GM23338 (cell line): ENCODE results near the gene AGAP1. TPM values are rescaled to one million over a fixed set of nuclear protein-coding genes. Genes with fewer than 3 reads are reported as not detected.

ENCODE experiments used
- ATAC-seq: fragments of 200-7000 bp; cut with Tn5 transposase; 3 replicates; pipeline ENCODE4 v1.9.1; 2020
- DNase-seq: peaks from one replicate; pipeline ENCODE4 v3.0.0-alpha.2; 2015; ENCODE audit warnings: low spot score
- H2AFZ ChIP-seq: fragments of 200-600 bp; sonication (generic); 2 replicates; pipeline ENCODE4 v1.8.0; 2016; ENCODE audit warnings: antibody characterized with exemption, mild to moderate bottlenecking, moderate library complexity
- H3F3A ChIP-seq: fragments of 200-600 bp; sonication (generic); replicated peaks from 2 replicates; pipeline ENCODE4 v1.8.0; 2017; ENCODE audit warnings: antibody characterized with exemption, mixed run types, low read depth
- H3K27ac ChIP-seq: fragments of 200-600 bp; sonication (generic); 2 replicates; pipeline ENCODE4 v1.6.1; 2016; ENCODE audit warnings: low read depth
- H3K27me3 ChIP-seq: fragments of 200-600 bp; sonication (generic); 2 replicates; pipeline ENCODE4 v1.8.0; 2016; ENCODE audit warnings: mild to moderate bottlenecking, mixed run types, moderate library complexity; ENCODE audit not compliant: insufficient read depth
- H3K36me3 ChIP-seq: fragments of 200-600 bp; sonication (generic); 2 replicates; pipeline ENCODE4 v1.8.0; 2016; ENCODE audit warnings: mild to moderate bottlenecking; ENCODE audit not compliant: insufficient read depth
- H3K4me1 ChIP-seq: fragments of 200-600 bp; sonication (generic); 2 replicates; pipeline ENCODE4 v1.8.0; 2016; ENCODE audit warnings: mild to moderate bottlenecking, moderate library complexity; ENCODE audit not compliant: insufficient read depth
- H3K4me2 ChIP-seq: fragments of 200-600 bp; sonication (generic); 2 replicates; pipeline ENCODE4 v1.7.1; 2017; ENCODE audit warnings: mixed run types
- H3K4me3 ChIP-seq: fragments of 200-600 bp; sonication (generic); 2 replicates; pipeline ENCODE4 v1.6.1; 2016; ENCODE audit warnings: mixed run types
- H3K79me2 ChIP-seq: fragments of 200-600 bp; sonication (generic); replicated peaks from 2 replicates; pipeline ENCODE4 v1.8.0; 2017; ENCODE audit warnings: mild to moderate bottlenecking; ENCODE audit not compliant: insufficient read depth
- H3K9me2 ChIP-seq: fragments of 200-600 bp; sonication (generic); 2 replicates; pipeline ENCODE4 v1.8.0; 2017; ENCODE audit not compliant: insufficient read depth
- H4K20me1 ChIP-seq: fragments of 200-600 bp; sonication (generic); replicated peaks from 2 replicates; pipeline ENCODE4 v1.8.0; 2017; ENCODE audit warnings: mild to moderate bottlenecking; ENCODE audit not compliant: insufficient read depth
- H3K27ac Mint-ChIP-seq: 2 replicates; pipeline ENCODE4 v1.8.0; 2020; ENCODE audit warnings: inconsistent platforms, mild to moderate bottlenecking, moderate library complexity, mixed read lengths
- H3K27me3 Mint-ChIP-seq: 3 replicates; pipeline ENCODE4 v1.8.0; 2022; ENCODE audit warnings: low read depth, mild to moderate bottlenecking, moderate library complexity, mixed read lengths, inconsistent platforms; ENCODE audit not compliant: insufficient read depth, poor library complexity
- H3K36me3 Mint-ChIP-seq: 3 replicates; pipeline ENCODE4 v1.8.0; 2021; ENCODE audit warnings: low read depth, mild to moderate bottlenecking, inconsistent platforms, moderate library complexity, mixed read lengths
- H3K4me1 Mint-ChIP-seq: 3 replicates; pipeline ENCODE4 v1.8.0; 2020; ENCODE audit warnings: mild to moderate bottlenecking, inconsistent platforms, mixed read lengths
- H3K4me3 Mint-ChIP-seq: 3 replicates; pipeline ENCODE4 v1.8.0; 2021; ENCODE audit warnings: moderate library complexity, mild to moderate bottlenecking, inconsistent platforms, mixed read lengths
- H3K9me3 Mint-ChIP-seq: 3 replicates; pipeline ENCODE4 v1.8.0; 2020; ENCODE audit warnings: moderate library complexity, mild to moderate bottlenecking, inconsistent platforms, mixed read lengths
- CREB1 ChIP-seq: fragments of 250-450 bp; sonication (Bioruptor Pico); IDR thresholded peaks from 2 replicates; pipeline ENCODE4 v1.5.0; 2020; ENCODE audit warnings: low read depth, mild to moderate bottlenecking, moderate library complexity
- CTCF ChIP-seq, 2 experiments: fragments of 200-600 bp in 1 of 2; sonication (generic) in 1 of 2; conservative IDR thresholded peaks; 2 replicates each; pipeline versions ENCODE4 v1.5.1 to v1.6.1; 2016 to 2017; ENCODE audit warnings: antibody characterized with exemption in 2 of 2, low read depth in 2 of 2, mild to moderate bottlenecking in 2 of 2, moderate library complexity in 1 of 2
- ETS1 ChIP-seq: IDR thresholded peaks from 2 replicates; pipeline ENCODE4 v1.6.1; 2016; ENCODE audit warnings: antibody characterized with exemption
- EZH2 ChIP-seq: fragments of 200-600 bp; sonication (generic); IDR thresholded peaks from one replicate; pipeline ENCODE4 v1.8.0; 2017; ENCODE audit warnings: antibody characterized with exemption, mild to moderate bottlenecking, low read depth; ENCODE audit not compliant: unreplicated experiment
- EZH2phosphoT487 ChIP-seq: fragments of 200-600 bp; sonication (generic); IDR thresholded peaks from one replicate; pipeline ENCODE4 v1.8.1; 2018; ENCODE audit warnings: antibody characterized with exemption; ENCODE audit not compliant: unreplicated experiment
- JUNB ChIP-seq: IDR thresholded peaks from one replicate; pipeline ENCODE4 v1.6.1; 2016; ENCODE audit warnings: antibody characterized with exemption; ENCODE audit not compliant: unreplicated experiment
- NANOG ChIP-seq: IDR thresholded peaks from 2 replicates; pipeline ENCODE4 v1.6.1; 2016; ENCODE audit warnings: antibody characterized with exemption, borderline replicate concordance
- POLR2AphosphoS5 ChIP-seq: IDR thresholded peaks from 2 replicates; pipeline ENCODE4 v1.6.1; 2016; ENCODE audit warnings: antibody characterized with exemption, low read depth
- REST ChIP-seq: IDR thresholded peaks from one replicate; pipeline ENCODE4 v1.6.1; 2018; ENCODE audit warnings: antibody characterized with exemption; ENCODE audit not compliant: unreplicated experiment
- STAT1 ChIP-seq: IDR thresholded peaks from one replicate; pipeline ENCODE4 v1.6.1; 2016; ENCODE audit warnings: antibody characterized with exemption; ENCODE audit not compliant: unreplicated experiment
- ZNF114 ChIP-seq: fragments of 250-450 bp; sonication (Bioruptor Pico); IDR thresholded peaks from 2 replicates; pipeline ENCODE4 v1.5.0; 2020; ENCODE audit warnings: mild to moderate bottlenecking, moderate library complexity
- ZNF331 ChIP-seq: fragments of 250-450 bp; sonication (Bioruptor Pico); IDR thresholded peaks from 2 replicates; pipeline ENCODE4 v1.5.0; 2020; ENCODE audit warnings: low read depth, mild to moderate bottlenecking, moderate library complexity
- polyA plus RNA-seq: library from polyadenylated mRNA; unstranded; fragments of >200 nt; fragmentation: Nextera tagmentation; extraction: Ambion mirVana; gene quantifications from 2 replicates; pipeline ENCODE4 v1.2.1, GENCODE V29; 2016
- total RNA-seq: library from RNA; depleted of rRNA; stranded (reverse); fragments of >200 nt; shearing (Covaris generic); gene quantifications from 2 replicates; pipeline ENCODE4 v1.2.3, GENCODE V29; 2014

AGAP1 gene
- total and polyA plus RNA-seq, 2 experiments from 2014 or later = 13.3 to 27.9 TPM

GRCh38 chr2:236157366-236157765, 663.5 kb downstream of the AGAP1 start (continued):
- TF ChIP-seq REST (no peak), CTCF (conservative IDR thresholded peaks at IDR 0.05; ENCODE audit: low read depth in 2 of 2) (no peak), ZNF114 (no peak), CREB1 (CRISPR knock-in tag) (no peak), ZNF331 (CRISPR knock-in tag) (no peak), EZH2 (no peak), NANOG (no peak), ETS1 (no peak), JUNB (no peak), STAT1 (no peak), EZH2phosphoT487 (no peak)

DNA sequence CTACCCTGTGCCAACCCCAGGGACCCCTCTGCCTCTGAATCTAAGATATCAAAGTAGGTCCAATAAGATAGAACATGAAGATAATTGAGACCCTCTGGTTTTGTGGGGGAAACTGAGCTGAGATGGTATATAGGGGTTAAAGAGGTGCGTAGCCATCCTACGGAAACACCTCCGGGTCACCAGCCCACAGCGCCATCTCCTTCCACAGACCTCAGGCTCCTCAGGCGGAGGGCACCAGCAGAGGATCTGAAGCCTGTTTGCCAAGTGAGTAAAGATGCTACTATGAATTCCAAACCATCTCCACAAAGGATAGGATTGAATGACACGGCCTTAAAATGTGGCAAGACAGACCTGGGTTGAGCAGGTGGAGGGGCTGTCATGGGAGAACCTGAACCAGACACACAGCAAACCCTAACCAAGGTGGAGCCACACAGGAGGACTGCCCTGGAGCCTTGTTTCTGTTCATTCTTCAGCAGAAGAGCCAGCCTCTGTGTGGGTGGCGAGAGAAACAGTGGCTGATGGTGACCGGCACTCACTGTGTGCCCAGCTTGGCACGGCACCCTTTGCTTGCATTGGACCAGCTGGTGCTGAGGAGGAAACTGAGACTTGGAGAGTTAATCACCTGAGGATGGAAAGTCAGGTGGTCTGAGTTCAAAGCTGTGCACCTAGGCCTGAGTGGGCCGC, 664.1 kb downstream of the AGAP1 start:
- H3K4me3 ChIP-seq = peak overlapping the region; percentile 50; the same call in 1 of the 2 replicates
- H3K27me3 ChIP-seq = peaks cover 91% of the 10 kb centered on the region
- H3K9me2 ChIP-seq = no peaks in the 10 kb centered on the region
- peaks cover 75% of the 10 kb centered on the region for H3K27me3 Mint-ChIP-seq
- peaks cover 33% of the 10 kb centered on the region for H3K4me1 ChIP-seq
- ATAC-seq = no peak
- H3K27ac ChIP-seq = no peak overlapping the region
- no peak for DNase-seq
- H2AFZ ChIP-seq = no peak overlapping the region
- peaks cover 42% of the 10 kb centered on the region for H3K4me1 Mint-ChIP-seq
- TF ChIP-seq NANOG (no peak), REST (no peak), POLR2AphosphoS5 (no peak), ZNF114 (no peak), EZH2phosphoT487 (no peak), ZNF331 (CRISPR knock-in tag) (no peak)
- peak overlapping the region; percentile 80 for H3K4me2 ChIP-seq
- H3K79me2 ChIP-seq = no peaks in the 10 kb centered on the region
- no peaks in the 10 kb centered on the region for H3K36me3 ChIP-seq
- H3K36me3 Mint-ChIP-seq = peaks cover under 1% of the 10 kb centered on the region; the same call in 1 of the 3 replicates
- H3K9me3 Mint-ChIP-seq = peaks cover 8% of the 10 kb centered on the region
- H4K20me1 ChIP-seq = no peaks in the 10 kb centered on the region
- H3K27ac Mint-ChIP-seq = no peak overlapping the region
- peaks cover 23% of the 10 kb centered on the region; the same call in 1 of the 2 replicates for H3F3A ChIP-seq
- H3K4me3 Mint-ChIP-seq = peak overlapping the region; percentile 50; the same call in 1 of the 3 replicates
